NCI-H460 (cell line): ENCODE measurements around the gene MAGEE2. TPM values are rescaled to one million over a fixed set of nuclear protein-coding genes. Genes with fewer than 3 reads are reported as not detected.
"Not testable (repeated sequence)": the region's sequence is repeated elsewhere in the genome, so short reads cannot be mapped to it uniquely, and the experiment has no call there.

Source experiments
- DNase-seq: peaks from one replicate; pipeline ENCODE4 v3.0.0-alpha.2; 2016; ENCODE audit warnings: low read depth; ENCODE audit errors: extremely low read depth
- polyA plus RNA-seq: library from polyadenylated mRNA; depleted of rRNA; stranded (reverse); fragments of >200 nt; gene quantifications from 2 replicates; pipeline ENCODE4 v1.2.3, GENCODE V29; 2014; cell fraction: nucleus; rRNA removed
- total RNA-seq: library from RNA; depleted of rRNA; stranded (reverse); fragments of >200 nt; shearing (Covaris generic); gene quantifications from 2 replicates; pipeline ENCODE4 v1.2.3, GENCODE V29; 2014; rRNA removed

MAGEE2 gene
- not detected in 2 replicates for total RNA-seq
- not detected in 2 replicates for polyA plus RNA-seq

- no peak for DNase-seq
These were observed at the start of gene MAGEE2 for GRCh38 chrX:75784680-75785491. Gene MAGEE2, minus strand, starts transcription at chrX:75785254. Its CDS starts 203 bp downstream, at chrX:75785051.

GRCh38 chrX:75786290-75786689, 1.2 kb upstream of the MAGEE2 start:
- DNase-seq: no peak

GRCh38 chrX:75781611-75782010, 3.4 kb downstream of the MAGEE2 start:
- no peak for DNase-seq

GRCh38 chrX:75768063-75768462, 17.0 kb downstream of the MAGEE2 start:
- DNase-seq: not testable (repeated sequence)

GRCh38 chrX:75748431-75748830, 36.6 kb downstream of the MAGEE2 start:
- DNase-seq: no peak

- DNase-seq: no peak
These were observed 38.0 kb downstream of the MAGEE2 start for GRCh38 chrX:75746891-75747639.
